HG03354 (cell line): Measurements from ENCODE around the gene PRDM15.

Experiments
- ATAC-seq: cut with Tn5 transposase; IDR thresholded peaks from one replicate; pipeline ENCODE4 v1.9.1; 2021; ENCODE audit warnings: mild to moderate bottlenecking; ENCODE audit not compliant: unreplicated experiment, poor library complexity, severe bottlenecking

Gene PRDM15

GRCh38 chr21:41914358-41914757 lies 35.2 kb upstream of the PRDM15 start:
- ATAC-seq, result no peak

- no peak for ATAC-seq
These were observed 34.1 kb upstream of the PRDM15 start for GRCh38 chr21:41913230-41913629.

GRCh38 chr21:41908829-41909228 lies 29.7 kb upstream of the PRDM15 start:
- no peak for ATAC-seq

- no peak for ATAC-seq
These were observed 28.5 kb upstream of the PRDM15 start for GRCh38 chr21:41907496-41908258.

GRCh38 chr21:41906770-41907169 lies 27.6 kb upstream of the PRDM15 start:
- ATAC-seq, result no peak

GRCh38 chr21:41903559-41904351 lies 24.6 kb upstream of the PRDM15 start:
- ATAC-seq, result no peak

GRCh38 chr21:41902946-41903345 lies 23.8 kb upstream of the PRDM15 start:
- ATAC-seq, result no peak

GRCh38 chr21:41901782-41902181 lies 22.6 kb upstream of the PRDM15 start:
- ATAC-seq, result no peak

GRCh38 chr21:41901099-41901498 lies 22.0 kb upstream of the PRDM15 start:
- no peak for ATAC-seq

- ATAC-seq, result no peak
These were observed 21.3 kb upstream of the PRDM15 start for GRCh38 chr21:41900401-41900800.

- ATAC-seq, result no peak
These were observed 20.5 kb upstream of the PRDM15 start for GRCh38 chr21:41899426-41900202.

GRCh38 chr21:41898998-41899397 lies 19.9 kb upstream of the PRDM15 start:
- no peak for ATAC-seq

- ATAC-seq, result no peak
These were observed 18.6 kb upstream of the PRDM15 start for GRCh38 chr21:41897700-41898099.

GRCh38 chr21:41897047-41897669 lies 18.0 kb upstream of the PRDM15 start:
- ATAC-seq, result no peak

- ATAC-seq, result no peak
These were observed 16.7 kb upstream of the PRDM15 start for GRCh38 chr21:41895643-41896493.

- ATAC-seq, result no peak
These were observed 15.9 kb upstream of the PRDM15 start for GRCh38 chr21:41894922-41895557.

GRCh38 chr21:41894511-41894910 lies 15.4 kb upstream of the PRDM15 start:
- ATAC-seq, result no peak

- ATAC-seq, result no peak
These were observed 13.6 kb upstream of the PRDM15 start for GRCh38 chr21:41892726-41893125.

- no peak for ATAC-seq
These were observed 12.0 kb upstream of the PRDM15 start for GRCh38 chr21:41891132-41891531.
